ENCODE results near the gene TEN1. TPM values are rescaled to one million over a fixed set of nuclear protein-coding genes. Genes with fewer than 3 reads are reported as not detected.

Gene TEN1
- total and polyA plus RNA-seq, 2 of the 13 experiments (the other 11 are each of a cell fraction or from before 2014, with no cell fraction given), result 18.0 to 21.3 TPM

DNA sequence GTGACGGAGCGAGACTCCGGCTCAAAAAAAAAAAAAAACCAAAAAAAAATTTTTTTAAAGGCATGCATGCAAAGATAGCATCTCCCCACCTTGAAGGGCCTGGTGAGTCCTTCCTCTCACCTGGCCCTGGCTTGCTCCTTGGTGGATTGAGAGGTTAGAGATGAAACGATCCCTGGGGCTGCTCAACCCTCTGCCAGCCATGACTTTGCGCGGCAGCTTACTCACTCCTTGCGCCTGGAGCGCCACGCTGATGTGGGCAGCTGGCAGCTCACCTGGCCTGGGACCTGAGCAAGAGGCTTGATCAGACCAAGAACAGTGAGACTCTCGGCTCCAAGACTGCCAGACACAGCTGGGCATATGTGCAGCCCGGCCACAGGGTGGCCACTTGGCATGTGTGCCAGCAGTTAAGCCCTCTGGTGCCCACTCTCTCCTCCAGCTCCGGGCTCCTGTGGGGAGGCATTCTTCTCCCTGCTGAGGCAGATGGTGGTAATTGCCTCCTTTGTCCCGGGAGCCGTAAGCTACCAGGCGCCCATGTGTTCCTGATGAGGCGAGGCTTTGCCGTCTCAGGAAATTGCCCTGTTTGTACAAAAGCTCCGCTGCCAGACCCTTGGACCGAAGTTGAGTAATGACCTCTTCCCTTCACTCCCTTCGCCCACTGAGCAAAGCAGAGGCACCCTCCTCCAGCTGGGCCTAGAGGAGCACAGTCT lies 53.2 kb downstream of the TEN1 start (continued):
- TF ChIP-seq SPEN (CRISPR knock-in tag; IDR thresholded peaks at IDR 0.05; ENCODE audit: low read depth) (peak; percentile 46; the same call in 1 of the 2 replicates), YY1 (IDR thresholded peaks at IDR 0.05; ENCODE audit: insufficient read depth, insufficient replicate concordance, low read depth, low read length) (no peak), SMYD3 (CRISPR knock-in tag; IDR thresholded peaks at IDR 0.05) (no peak), SRSF9 (IDR thresholded peaks at IDR 0.05; ENCODE audit: borderline replicate concordance, insufficient read depth, low read depth, low read length, poor library complexity, severe bottlenecking) (no peak), EP300 (IDR thresholded peaks at IDR 0.05; ENCODE audit: low read depth in 2 of 2, low read length in 2 of 2) (peak in 1 of 2 experiments; percentile 55; a peak in 1 of 4 replicates), EP300 (CRISPR knock-in tag; IDR thresholded peaks at IDR 0.05; ENCODE audit: borderline replicate concordance) (0 out of 2 replicates have a peak, but pooled peaks have one; percentile 61), ZBTB21 (CRISPR knock-in tag; IDR thresholded peaks at IDR 0.05) (no peak), SSRP1 (CRISPR knock-in tag; IDR thresholded peaks at IDR 0.05) (no peak), HNF4A (CRISPR knock-in tag; IDR thresholded peaks at IDR 0.05) (peak; percentile 88), ZNF782 (CRISPR knock-in tag; IDR thresholded peaks at IDR 0.05; ENCODE audit: borderline replicate concordance) (no peak), CCAR2 (optimal IDR thresholded peaks at IDR 0.05; ENCODE audit: low read depth, low read length) (no peak), GPBP1L1 (CRISPR knock-in tag; IDR thresholded peaks at IDR 0.05) (no peak), TAF1 (CRISPR knock-in tag; IDR thresholded peaks at IDR 0.05) (peak; percentile 19; the same call in 1 of the 2 replicates), SETDB1 (CRISPR knock-in tag; IDR thresholded peaks at IDR 0.05; ENCODE audit: borderline replicate concordance) (no peak), TEAD3 (CRISPR knock-in tag; optimal IDR thresholded peaks at IDR 0.05; ENCODE audit: borderline replicate concordance) (peak; percentile 45), ZBTB33 (CRISPR knock-in tag; IDR thresholded peaks at IDR 0.05) (peak; percentile 61), RARA (CRISPR knock-in tag; IDR thresholded peaks at IDR 0.05) (peak; percentile 49; the same call in 1 of the 2 replicates)
- TF ChIP-seq, protein P1, sequence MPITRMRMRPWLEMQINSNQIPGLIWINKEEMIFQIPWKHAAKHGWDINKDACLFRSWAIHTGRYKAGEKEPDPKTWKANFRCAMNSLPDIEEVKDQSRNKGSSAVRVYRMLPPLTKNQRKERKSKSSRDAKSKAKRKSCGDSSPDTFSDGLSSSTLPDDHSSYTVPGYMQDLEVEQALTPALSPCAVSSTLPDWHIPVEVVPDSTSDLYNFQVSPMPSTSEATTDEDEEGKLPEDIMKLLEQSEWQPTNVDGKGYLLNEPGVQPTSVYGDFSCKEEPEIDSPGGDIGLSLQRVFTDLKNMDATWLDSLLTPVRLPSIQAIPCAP (CRISPR knock-in tag; IDR thresholded peaks at IDR 0.05; ENCODE audit: low read depth), result no peak
- TF ChIP-seq, protein P2, sequence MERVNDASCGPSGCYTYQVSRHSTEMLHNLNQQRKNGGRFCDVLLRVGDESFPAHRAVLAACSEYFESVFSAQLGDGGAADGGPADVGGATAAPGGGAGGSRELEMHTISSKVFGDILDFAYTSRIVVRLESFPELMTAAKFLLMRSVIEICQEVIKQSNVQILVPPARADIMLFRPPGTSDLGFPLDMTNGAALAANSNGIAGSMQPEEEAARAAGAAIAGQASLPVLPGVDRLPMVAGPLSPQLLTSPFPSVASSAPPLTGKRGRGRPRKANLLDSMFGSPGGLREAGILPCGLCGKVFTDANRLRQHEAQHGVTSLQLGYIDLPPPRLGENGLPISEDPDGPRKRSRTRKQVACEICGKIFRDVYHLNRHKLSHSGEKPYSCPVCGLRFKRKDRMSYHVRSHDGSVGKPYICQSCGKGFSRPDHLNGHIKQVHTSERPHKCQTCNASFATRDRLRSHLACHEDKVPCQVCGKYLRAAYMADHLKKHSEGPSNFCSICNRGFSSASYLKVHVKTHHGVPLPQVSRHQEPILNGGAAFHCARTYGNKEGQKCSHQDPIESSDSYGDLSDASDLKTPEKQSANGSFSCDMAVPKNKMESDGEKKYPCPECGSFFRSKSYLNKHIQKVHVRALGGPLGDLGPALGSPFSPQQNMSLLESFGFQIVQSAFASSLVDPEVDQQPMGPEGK (CRISPR knock-in tag; IDR thresholded peaks at IDR 0.05), result peak; percentile 36; the same call in 1 of the 2 replicates
- TF ChIP-seq, protein P3, sequence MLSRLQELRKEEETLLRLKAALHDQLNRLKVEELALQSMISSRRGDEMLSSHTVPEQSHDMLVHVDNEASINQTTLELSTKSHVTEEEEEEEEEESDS (CRISPR knock-in tag; IDR thresholded peaks at IDR 0.05; ENCODE audit: borderline replicate concordance), result no peak
- TF ChIP-seq, protein P4, sequence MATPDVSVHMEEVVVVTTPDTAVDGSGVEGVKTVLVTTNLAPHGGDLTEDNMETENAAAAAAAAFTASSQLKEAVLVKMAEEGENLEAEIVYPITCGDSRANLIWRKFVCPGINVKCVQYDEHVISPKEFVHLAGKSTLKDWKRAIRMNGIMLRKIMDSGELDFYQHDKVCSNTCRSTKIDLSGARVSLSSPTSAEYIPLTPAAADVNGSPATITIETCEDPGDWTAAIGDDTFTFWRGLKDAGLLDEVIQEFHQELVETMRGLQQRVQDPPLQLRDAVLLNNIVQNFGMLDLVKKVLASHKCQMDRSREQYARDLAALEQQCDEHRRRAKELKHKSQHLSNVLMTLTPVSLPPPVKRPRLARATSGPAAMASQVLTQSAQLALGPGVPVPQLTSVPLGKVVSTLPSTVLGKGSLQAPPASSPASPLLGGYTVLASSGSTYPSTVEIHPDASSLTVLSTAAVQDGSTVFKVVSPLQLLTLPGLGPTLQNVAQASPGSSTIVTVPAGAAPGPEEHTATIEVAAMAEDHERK (CRISPR knock-in tag; IDR thresholded peaks at IDR 0.05; ENCODE audit: low read depth), result no peak

All from HepG2 (cell line).